A549 (cell line): ENCODE data around the gene GRID1. TPM values are rescaled to one million over a fixed set of nuclear protein-coding genes. Genes with fewer than 3 reads are reported as not detected.

Experiments used
- ATAC-seq, 2 experiments: fragments of 200-7000 bp in 1 of 2; fragments of >200 bp in 1 of 2; cut with Nextera tagmentation in 1 of 2; cut with Tn5 transposase in 1 of 2; 3 replicates each; pipeline versions ENCODE4 v1.8.0 to v1.9.1; 2018 to 2020; ENCODE audit warnings: mild to moderate bottlenecking in 1 of 2, moderate library complexity in 1 of 2
- CTCF ChIA-PET: fragments of 300-600 bp; sonication (Branson Sonifier 250); formaldehyde crosslinking; extraction: SDS; loops from one replicate; lab custom pipeline; 2021; ENCODE audit warnings: antibody characterized with exemption, inconsistent platforms; lab: Yijun Ruan, JAX
- POLR2A ChIA-PET: fragments of 350-600 bp; formaldehyde crosslinking; extraction: SDS; loops from one replicate; lab custom pipeline; 2021; ENCODE audit warnings: antibody characterized with exemption, inconsistent platforms; lab: Yijun Ruan, JAX
- DNase-seq, 2 experiments: peaks; one replicate each; pipeline versions ENCODE4 v3.0.0 to v3.0.0-alpha.2; 2011 to 2016; ENCODE audit warnings: low read depth in 1 of 2, low spot score in 1 of 2
- FAIRE-seq: peaks from 2 replicates; lab custom pipeline; 2011; peaks lifted over from hg19 to GRCh38; lab: Jason Lieb, UNC
- H3K27ac ChIP-seq, 2 experiments: fragments of >200 bp; sonication (Bioruptor Twin); formaldehyde crosslinking; 3 replicates each; pipeline ENCODE4 v1.5.1; 2016 to 2017
- H3K4me1 ChIP-seq: fragments of >200 bp; sonication (Bioruptor Twin); formaldehyde crosslinking; 3 replicates; pipeline ENCODE4 v1.6.1; 2016
- H3K4me2 ChIP-seq: fragments of >200 bp; sonication (Bioruptor Twin); formaldehyde crosslinking; 3 replicates; pipeline ENCODE4 v1.6.1; 2016
- H3K4me3 ChIP-seq: fragments of >200 bp; sonication (Bioruptor Twin); formaldehyde crosslinking; 3 replicates; pipeline ENCODE4 v1.5.1; 2016
- H3K9me3 ChIP-seq: fragments of >200 bp; sonication (Bioruptor Twin); formaldehyde crosslinking; 3 replicates; pipeline ENCODE4 v1.6.1; 2016
- BHLHE40 ChIP-seq: IDR thresholded peaks from 2 replicates; pipeline ENCODE4 v1.6.1; 2012; ENCODE audit warnings: low read depth, low read length, inconsistent platforms
- CBX2 ChIP-seq: fragments of 200-600 bp; sonication (generic); IDR thresholded peaks from 2 replicates; pipeline ENCODE4 v1.6.1; 2016; ENCODE audit warnings: low read depth, mild to moderate bottlenecking, borderline replicate concordance
- CBX8 ChIP-seq: fragments of 200-600 bp; sonication (generic); IDR thresholded peaks from 2 replicates; pipeline ENCODE4 v1.6.1; 2016
- FOSL2 ChIP-seq, 2 experiments: fragments of 450-650 bp in 1 of 2; fragments of >200 bp in 1 of 2; sonication (Bioruptor Twin) in 1 of 2; formaldehyde crosslinking; IDR thresholded peaks; 2 replicates each; pipeline versions ENCODE4 v1.5.0 to v1.6.1; 2016 to 2020; ENCODE audit warnings: mild to moderate bottlenecking in 1 of 2, moderate library complexity in 1 of 2
- FOXS1 ChIP-seq: fragments of 250-450 bp; sonication (Bioruptor Pico); IDR thresholded peaks from 2 replicates; pipeline ENCODE4 v1.5.0; 2020; ENCODE audit warnings: mild to moderate bottlenecking, moderate library complexity
- MAFK ChIP-seq: fragments of 450-650 bp; IDR thresholded peaks from 2 replicates; pipeline ENCODE4 v1.6.1; 2014; ENCODE audit not compliant: partially characterized antibody
- MYC ChIP-seq: IDR thresholded peaks from 2 replicates; pipeline ENCODE4 v1.6.1; 2012; ENCODE audit warnings: mild to moderate bottlenecking, inconsistent platforms, low read length, improper control_type of control experiment, borderline replicate concordance
- NFE2L2 ChIP-seq: fragments of 150-350 bp; conservative IDR thresholded peaks from 2 replicates; pipeline ENCODE4 v1.6.1; 2014; ENCODE audit warnings: low read length
- NPAS2 ChIP-seq: fragments of 250-450 bp; sonication (Bioruptor Pico); IDR thresholded peaks from 2 replicates; pipeline ENCODE4 v1.8.0; 2022; ENCODE audit warnings: mild to moderate bottlenecking, moderate library complexity, borderline replicate concordance
- RCOR1 ChIP-seq: fragments of 150-350 bp; IDR thresholded peaks from 2 replicates; pipeline ENCODE4 v1.6.1; 2014; ENCODE audit warnings: antibody characterized with exemption, low read length, low read depth
- WGBS: methylation state at CpG from one replicate; pipeline ENCODE4 v1.1.6; 2017; ENCODE audit errors: missing lambda C conversion rate; 5-methylcytosine and 5-hydroxymethylcytosine counted together
- polyA plus RNA-seq, 4 experiments: library from polyadenylated mRNA; depleted of rRNA in 3 of 4; stranded (reverse); fragments of >200 nt; fragmentation: RNase III in 1 of 4; extraction: RNeasy Plus Mini Kit Qiagen cat#74134 plus additional on column Dnase treatment in 1 of 4; gene quantifications; 2 replicates in 3 of 4; 3 replicates in 1 of 4; pipeline ENCODE4 v1.2.3, GENCODE V29; 2011 to 2017
- TF ChIP-seq, protein P1 (sequence below): IDR thresholded peaks from 2 replicates; pipeline ENCODE4 v1.6.1; 2012
- TF ChIP-seq, protein P2 (sequence below): IDR thresholded peaks from 2 replicates; pipeline ENCODE4 v1.6.1; 2012
- TF ChIP-seq, protein P3 (sequence below): fragments of >200 bp; sonication (Bioruptor Twin); formaldehyde crosslinking; IDR thresholded peaks from 2 replicates; pipeline ENCODE4 v1.6.1; 2016
- TF ChIP-seq, protein P4 (sequence below): fragments of >200 bp; sonication (Bioruptor Twin); formaldehyde crosslinking; IDR thresholded peaks from 3 replicates; pipeline ENCODE4 v1.5.1; 2016

GRID1 gene
- polyA plus RNA-seq, 2 of the 4 experiments (the other 2 are of a cell fraction) = 0.14 to 0.30 TPM

DNA sequence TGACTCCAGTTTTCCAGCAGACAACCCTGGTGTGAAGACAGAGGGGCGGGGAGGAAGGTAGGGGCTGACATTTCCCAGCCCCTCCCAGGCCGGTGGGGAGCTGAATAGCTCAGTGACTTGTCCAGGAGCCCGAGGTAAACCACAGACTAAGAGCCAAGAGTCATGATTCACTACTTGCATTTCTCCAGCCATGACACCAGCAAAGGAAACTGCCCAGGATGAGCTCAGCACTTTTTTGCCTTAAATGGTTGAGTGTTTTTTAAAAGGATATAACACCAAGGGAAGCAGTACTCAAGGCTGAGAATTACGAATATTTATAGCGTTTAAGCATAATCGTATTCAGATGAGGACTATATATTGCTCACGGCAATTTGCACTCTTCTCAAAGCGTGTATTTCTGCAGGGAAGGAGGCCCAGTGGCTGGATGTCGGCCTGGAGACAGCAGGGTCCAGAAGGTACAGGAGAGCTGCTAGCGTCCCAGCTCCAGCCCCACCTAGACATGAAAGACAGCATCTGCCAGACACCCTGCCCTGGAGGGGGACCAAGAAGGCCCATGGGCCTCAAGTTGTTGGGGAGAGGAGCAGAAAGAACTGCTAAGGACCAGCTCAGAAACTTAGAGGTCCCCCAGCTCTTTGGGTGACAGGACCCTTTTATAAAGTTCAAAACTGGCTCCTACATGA is 141.4 kb downstream of the GRID1 start:
- DNase-seq = peak; percentile 32 to 45
- no peak for FAIRE-seq
- WGBS = 57% methylated on average over 10 of the region's 10 CpGs
- POLR2A ChIA-PET = no interaction called here
- no peaks in the 10 kb centered on the region for H3K9me3 ChIP-seq
- H3K4me3 ChIP-seq = no peak overlapping the region
- peaks cover 9% of the 10 kb centered on the region; the same call in 1 of the 3 replicates for H3K4me1 ChIP-seq
- peak in 1 of 2 experiments; percentile 62; a peak in 3 of 6 replicates for ATAC-seq
- CTCF ChIA-PET = interaction anchor here (0.9 to 1.0 kb wide), 2 partner anchors 17 to 30 kb away, joined by 3 read pairs; no protein-coding TSS in a partner anchor
- H3K4me2 ChIP-seq = peak overlapping the region; percentile 38
- no peak for TF ChIP-seq CBX2
- TF ChIP-seq MAFK = peak; percentile 79
- TF ChIP-seq FOXS1 (CRISPR knock-in tag) = no peak
- TF ChIP-seq, all 56 proteins: peak for 1
- H3K27ac ChIP-seq = peak overlapping the region in 1 of 2 experiments; percentile 76; a peak in 2 of 6 replicates

DNA sequence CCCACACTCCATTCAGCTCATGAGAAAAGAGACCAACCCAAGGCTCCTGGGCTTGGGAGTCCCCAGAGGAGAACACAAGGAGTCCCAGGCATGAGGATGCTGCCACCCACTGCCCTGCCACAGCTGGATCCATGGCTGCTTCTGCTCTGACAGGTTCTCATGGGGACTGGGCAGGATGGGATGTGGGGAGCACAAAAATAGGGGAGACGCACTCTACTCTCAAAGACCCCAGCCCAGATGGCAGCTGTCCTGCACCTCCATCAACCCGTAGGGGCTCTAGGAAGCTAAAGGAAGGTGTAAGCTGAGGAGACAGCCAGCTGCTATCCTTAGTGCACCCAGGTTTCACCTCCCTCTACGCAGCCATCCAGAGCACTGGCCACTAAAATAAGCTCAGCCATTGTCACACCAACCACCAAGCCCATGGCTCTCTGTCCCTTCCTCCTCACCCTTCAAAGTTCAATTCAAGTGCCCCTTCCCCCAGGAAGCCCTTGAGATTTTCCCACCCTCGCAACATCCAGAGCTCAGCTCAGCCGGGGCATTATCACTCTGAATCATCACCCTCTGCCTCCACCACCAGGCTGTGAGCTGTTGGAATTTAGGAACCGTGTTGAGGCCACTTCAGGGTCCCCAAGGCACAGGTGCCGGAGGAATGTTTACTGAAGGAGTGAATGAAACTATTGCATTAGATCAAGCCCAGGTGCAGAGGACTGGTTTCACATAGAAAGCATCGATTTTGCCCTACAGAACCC is 142.1 kb downstream of the GRID1 start:
- peak overlapping the region; percentile 38 for H3K4me2 ChIP-seq
- peak in 1 of 2 experiments; percentile 20; a peak in 2 of 6 replicates for ATAC-seq
- H3K27ac ChIP-seq = peak overlapping the region in 1 of 2 experiments; percentile 76; a peak in 2 of 6 replicates
- DNase-seq = no peak
- H3K4me3 ChIP-seq = no peak overlapping the region
- ChIA-PET CTCF (interaction anchor here (1.0 kb wide), 1 partner anchor 31 kb away, joined by 3 read pairs; no protein-coding TSS in a partner anchor), POLR2A (no interaction called here)
- H3K4me1 ChIP-seq = peaks cover 9% of the 10 kb centered on the region; the same call in 1 of the 3 replicates
- H3K9me3 ChIP-seq = no peaks in the 10 kb centered on the region
- TF ChIP-seq MYC = no peak
- TF ChIP-seq, protein P1, sequence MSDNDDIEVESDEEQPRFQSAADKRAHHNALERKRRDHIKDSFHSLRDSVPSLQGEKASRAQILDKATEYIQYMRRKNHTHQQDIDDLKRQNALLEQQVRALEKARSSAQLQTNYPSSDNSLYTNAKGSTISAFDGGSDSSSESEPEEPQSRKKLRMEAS = no peak
- TF ChIP-seq, protein P2, sequence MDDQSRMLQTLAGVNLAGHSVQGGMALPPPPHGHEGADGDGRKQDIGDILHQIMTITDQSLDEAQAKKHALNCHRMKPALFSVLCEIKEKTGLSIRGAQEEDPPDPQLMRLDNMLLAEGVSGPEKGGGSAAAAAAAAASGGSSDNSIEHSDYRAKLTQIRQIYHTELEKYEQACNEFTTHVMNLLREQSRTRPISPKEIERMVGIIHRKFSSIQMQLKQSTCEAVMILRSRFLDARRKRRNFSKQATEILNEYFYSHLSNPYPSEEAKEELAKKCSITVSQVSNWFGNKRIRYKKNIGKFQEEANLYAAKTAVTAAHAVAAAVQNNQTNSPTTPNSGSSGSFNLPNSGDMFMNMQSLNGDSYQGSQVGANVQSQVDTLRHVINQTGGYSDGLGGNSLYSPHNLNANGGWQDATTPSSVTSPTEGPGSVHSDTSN = no peak
- TF ChIP-seq RCOR1 = no peak
- 48% methylated on average over 8 of the region's 8 CpGs for WGBS
- FAIRE-seq = no peak

DNA sequence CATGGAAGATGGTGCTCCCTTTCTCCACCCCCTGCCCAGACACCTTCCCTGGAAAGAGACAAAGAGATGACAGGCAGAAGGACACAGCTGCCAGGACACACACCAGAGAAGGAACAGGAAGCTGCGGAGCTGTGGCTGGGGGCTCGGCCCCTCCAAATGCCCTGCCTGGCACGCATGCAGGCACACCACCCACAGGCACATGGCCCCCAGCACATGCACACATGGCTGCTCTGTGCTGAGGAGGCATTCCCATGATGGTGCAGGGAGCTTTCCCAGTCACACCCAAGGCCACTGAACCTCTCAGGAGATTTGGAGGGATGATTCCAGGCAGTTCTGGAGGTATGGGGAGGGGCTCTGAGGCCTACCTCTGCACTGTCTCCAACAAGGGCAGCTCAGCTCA is 143.3 kb downstream of the GRID1 start:
- Histone ChIP-seq H3K4me3 (no peak overlapping the region), H3K27ac (no peak overlapping the region), H3K4me2 (no peak overlapping the region), H3K9me3 (no peaks in the 10 kb centered on the region), H3K4me1 (peaks cover 9% of the 10 kb centered on the region; the same call in 1 of the 3 replicates)
- DNase-seq (no peak), ATAC-seq (no peak), FAIRE-seq (no peak)
- no peak for TF ChIP-seq CBX8
- ChIA-PET POLR2A (no interaction called here), CTCF (interaction anchor here (1.7 kb wide), 1 partner anchor 140 kb away, joined by 4 read pairs; no protein-coding TSS in a partner anchor)
- 70% methylated on average over 3 of the region's 3 CpGs for WGBS

DNA sequence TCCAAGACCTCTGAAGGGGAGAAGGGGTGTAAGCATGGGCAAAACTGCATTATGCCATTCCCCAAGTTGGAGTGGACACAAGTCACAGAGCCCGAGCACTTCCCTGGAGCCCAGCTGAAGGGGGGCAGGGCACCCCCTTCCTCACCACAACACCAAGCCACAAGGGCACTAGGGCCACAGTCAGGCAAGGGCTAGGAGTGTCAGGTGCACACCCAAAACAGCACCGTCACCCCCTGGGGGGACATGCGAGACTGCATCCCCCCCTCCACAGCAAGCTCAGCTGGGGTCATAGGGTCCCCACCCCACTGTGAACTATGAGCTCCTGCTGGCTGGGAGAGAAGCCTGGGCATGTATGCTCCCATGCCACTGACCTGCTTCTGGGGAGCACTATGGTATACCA is 143.9 kb downstream of the GRID1 start:
- Histone ChIP-seq H3K4me2 (no peak overlapping the region), H3K27ac (no peak overlapping the region; a peak in 1 of 6 replicates), H3K9me3 (no peaks in the 10 kb centered on the region), H3K4me3 (no peak overlapping the region), H3K4me1 (peaks cover 9% of the 10 kb centered on the region; the same call in 1 of the 3 replicates)
- TF ChIP-seq NFE2L2 (no peak), MAFK (no peak), BHLHE40 (no peak), NPAS2 (CRISPR knock-in tag) (no peak), FOSL2 (IDR thresholded peaks at IDR 0.05) (no peak), FOSL2 (CRISPR knock-in tag; IDR thresholded peaks at IDR 0.05) (no peak)
- TF ChIP-seq, protein P2 = no peak
- TF ChIP-seq, protein P3, sequence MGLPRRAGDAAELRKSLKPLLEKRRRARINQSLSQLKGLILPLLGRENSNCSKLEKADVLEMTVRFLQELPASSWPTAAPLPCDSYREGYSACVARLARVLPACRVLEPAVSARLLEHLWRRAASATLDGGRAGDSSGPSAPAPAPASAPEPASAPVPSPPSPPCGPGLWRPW = no peak
- TF ChIP-seq, protein P4, sequence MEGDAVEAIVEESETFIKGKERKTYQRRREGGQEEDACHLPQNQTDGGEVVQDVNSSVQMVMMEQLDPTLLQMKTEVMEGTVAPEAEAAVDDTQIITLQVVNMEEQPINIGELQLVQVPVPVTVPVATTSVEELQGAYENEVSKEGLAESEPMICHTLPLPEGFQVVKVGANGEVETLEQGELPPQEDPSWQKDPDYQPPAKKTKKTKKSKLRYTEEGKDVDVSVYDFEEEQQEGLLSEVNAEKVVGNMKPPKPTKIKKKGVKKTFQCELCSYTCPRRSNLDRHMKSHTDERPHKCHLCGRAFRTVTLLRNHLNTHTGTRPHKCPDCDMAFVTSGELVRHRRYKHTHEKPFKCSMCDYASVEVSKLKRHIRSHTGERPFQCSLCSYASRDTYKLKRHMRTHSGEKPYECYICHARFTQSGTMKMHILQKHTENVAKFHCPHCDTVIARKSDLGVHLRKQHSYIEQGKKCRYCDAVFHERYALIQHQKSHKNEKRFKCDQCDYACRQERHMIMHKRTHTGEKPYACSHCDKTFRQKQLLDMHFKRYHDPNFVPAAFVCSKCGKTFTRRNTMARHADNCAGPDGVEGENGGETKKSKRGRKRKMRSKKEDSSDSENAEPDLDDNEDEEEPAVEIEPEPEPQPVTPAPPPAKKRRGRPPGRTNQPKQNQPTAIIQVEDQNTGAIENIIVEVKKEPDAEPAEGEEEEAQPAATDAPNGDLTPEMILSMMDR = no peak
- no peak for ATAC-seq
- ChIA-PET POLR2A (no interaction called here), CTCF (interaction anchor here (0.5 to 1.7 kb wide), 2 partner anchors 86 to 141 kb away, joined by 3 to 4 read pairs; no protein-coding TSS in a partner anchor)
- WGBS = 60% methylated on average over 1 of the region's 3 CpGs
- no peak for FAIRE-seq
- DNase-seq = no peak
